OCI-M1 (cell line): ENCODE data around the gene PRM1.
A peak's percentile ranks its signal among the peaks of the same experiment; 100 is the strongest.

Experiments used
- DNase-seq: peaks from one replicate; lab custom pipeline; 2025; lab: John Stamatoyannopoulos, UW

The PRM1 gene

DNA sequence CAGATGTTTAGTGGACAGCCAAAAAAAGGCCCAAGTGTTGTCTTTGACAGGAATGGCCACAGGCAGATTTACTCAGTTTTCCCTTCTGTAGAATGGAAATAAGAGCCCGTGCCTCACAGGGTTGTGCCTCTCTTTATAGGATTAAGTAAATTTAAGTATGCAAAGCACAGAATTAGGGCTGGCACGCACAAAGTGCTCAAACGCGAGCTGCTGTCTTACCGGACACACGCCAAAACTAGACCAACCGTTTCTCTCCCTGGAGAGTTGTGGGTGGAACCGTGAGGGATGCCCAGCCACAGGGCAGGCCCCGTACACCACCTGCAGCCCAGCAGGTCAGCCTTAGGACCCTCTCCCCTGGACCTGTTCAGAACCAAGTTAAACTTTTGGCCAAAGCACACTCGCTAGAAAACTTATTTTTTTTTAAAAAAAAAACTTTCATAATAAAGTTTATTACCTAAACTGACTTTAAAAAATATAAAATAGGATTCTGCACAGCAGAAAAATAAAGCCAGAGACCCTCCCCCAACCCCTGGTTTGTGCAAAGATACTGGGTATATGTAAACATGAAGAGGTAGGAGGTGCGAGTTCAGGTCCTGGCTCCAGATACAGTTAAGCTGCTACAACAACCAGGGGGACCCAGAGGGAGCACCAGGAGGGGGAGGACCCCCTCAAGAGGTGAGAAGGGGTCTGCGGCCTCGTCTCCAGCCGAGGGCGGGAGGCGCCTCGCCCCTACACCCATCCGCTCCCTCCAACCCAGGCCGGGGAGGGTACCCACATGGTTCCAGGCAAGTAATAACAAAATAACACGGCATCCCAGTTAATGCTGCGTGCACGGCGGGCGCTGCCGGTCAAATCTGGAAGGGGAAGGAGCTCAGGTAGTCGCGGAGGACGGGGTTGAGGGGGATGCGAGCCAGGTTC is 26.9 kb downstream of the PRM1 start:
- DNase-seq: no peak

DNA sequence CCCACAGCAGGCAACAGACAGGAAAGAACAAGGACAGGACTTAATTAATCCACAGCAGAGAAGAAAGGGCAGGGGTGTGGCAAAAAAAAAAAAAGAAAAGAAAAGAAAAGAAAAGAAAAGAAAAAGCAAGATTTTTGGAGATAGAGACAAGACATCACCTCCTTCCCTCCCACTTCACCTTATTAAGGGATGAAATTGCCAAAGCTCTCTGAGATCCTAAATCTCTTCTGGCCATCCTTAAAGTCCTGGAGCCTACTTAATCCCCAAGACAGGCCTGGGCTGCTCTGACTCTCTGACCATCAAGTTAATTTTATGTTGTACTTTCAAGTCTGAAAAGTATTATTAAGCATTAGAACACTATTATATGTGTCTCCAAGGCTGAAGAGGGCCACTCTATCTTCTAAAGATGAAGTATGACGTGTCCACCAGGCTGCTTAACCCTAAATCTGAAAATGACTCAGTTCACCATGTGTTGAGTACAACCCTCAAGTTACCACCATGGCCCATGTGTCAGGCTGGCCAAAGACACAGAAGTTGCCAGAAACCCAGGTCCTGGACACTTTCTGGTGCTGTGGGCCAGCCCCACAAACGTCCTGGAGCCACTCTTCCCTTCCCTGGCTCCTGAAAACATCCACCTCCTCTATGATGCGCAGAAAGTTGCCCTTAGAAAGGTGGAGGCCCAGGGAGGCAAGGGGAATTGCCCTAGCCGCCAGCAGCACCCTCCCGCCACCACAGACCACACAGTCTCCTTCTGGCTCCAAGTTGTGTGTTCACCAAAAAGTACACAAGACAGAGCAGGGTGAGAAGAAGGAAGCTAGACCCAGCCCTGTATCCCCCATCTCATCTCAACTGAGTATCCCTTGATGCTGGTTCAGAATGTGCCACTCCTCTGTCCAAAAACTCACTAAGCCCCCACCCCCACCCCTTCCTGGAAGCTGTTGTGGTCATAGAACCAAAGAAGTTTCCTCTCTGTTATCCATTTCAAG is 27.8 kb downstream of the PRM1 start:
- peak; percentile 69 for DNase-seq

DNA sequence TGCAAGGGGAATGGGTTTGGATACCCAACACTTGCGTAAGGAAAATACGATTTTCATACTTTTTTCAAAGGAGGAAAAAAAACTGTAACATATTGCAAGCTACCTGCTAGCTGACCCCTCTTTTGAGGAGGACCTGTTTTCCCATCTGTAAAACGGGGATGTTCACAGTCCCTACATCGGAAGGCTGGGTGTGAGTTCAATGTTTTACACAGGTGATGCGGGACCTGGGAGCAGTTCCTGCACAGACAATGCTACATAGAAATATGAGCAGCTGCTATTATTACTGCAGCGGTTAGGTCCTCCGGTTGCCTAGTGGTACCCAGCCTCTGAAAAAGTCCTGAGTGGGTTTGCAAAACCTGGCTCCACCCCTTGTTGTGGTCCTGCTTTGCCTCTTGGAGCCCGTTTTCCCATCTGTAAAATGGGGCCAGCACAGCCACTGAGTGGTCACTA is 28.6 kb downstream of the PRM1 start:
- peak; percentile 48 for DNase-seq

DNA sequence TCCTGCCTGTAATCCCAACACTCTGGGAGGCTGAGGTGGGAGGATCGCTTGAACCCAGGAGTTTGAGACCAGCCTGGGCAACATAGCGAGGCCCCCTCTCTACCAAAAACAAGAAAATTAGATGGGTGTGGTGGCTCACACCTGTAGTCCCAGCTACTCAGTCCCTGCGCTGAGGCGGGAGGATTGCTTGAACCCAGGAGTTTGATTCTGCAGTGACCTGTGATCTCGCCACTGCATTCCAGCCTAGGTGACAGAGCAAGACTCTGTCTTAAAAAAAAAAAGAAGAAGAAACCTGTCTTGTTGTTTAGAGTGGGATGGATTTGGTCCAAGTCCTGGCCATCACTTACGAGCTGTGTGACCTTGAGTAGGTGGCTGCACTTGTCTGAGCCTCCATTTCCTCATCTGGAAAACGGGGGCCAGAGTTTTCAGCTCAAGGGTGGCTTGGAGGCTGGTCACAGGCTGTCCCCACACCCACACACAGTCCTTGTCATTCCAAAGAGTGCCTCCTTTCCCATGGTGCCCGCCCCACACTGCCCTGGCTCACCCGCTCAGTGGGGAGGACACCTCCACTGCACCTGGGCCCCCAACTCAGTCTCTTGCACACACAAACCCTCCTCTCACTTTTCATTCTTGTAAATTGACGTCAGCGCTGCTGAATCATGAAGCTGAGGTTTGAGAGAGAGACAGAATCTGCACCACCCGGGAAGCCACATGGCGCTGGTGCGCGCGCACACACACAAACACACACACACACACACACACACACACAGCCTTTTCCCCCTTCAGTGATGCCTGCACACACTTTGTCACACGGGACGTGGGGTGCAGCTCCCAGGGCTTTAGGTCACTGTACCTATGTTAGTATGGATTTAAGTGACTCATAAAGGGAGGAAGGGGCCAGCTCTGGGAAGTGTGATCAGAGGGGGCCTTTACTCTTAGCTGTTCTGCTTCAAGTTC is 29.3 kb downstream of the PRM1 start:
- DNase-seq: peak; percentile 72

DNA sequence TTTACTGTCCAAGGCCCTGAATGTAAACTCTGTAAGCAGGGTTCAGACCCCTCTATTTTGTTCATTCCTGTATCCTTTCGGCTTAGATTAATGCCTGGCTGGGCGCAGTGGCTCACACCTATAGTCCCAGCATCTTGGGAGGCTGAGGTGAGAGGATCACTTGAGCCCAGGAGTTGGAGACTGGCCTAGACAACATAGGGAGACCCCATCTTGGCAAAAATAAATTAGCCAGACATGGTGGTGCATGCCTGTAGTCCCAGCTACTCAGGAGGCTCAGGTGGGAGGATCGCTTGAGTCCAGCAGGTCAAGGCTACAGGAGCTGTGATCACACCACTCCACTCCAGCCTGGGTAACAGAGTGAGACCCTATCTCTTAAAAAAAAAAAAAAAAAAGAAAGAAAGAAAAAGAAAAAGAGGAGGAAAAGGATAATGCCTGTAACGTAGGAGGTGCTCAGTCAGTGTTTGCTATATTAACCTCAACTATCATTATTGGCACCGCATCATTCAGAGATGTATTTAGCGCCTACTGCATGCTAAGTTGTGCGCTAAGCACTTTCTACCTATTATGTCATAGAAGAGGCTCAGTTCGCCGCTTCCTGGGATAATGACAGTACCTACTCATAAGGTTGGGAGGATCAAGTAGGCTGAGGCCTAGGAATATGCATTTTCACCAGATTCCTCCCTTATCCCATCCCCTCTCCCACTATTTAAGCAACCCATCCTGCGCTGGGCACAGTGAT is 30.2 kb downstream of the PRM1 start:
- no peak for DNase-seq

DNA sequence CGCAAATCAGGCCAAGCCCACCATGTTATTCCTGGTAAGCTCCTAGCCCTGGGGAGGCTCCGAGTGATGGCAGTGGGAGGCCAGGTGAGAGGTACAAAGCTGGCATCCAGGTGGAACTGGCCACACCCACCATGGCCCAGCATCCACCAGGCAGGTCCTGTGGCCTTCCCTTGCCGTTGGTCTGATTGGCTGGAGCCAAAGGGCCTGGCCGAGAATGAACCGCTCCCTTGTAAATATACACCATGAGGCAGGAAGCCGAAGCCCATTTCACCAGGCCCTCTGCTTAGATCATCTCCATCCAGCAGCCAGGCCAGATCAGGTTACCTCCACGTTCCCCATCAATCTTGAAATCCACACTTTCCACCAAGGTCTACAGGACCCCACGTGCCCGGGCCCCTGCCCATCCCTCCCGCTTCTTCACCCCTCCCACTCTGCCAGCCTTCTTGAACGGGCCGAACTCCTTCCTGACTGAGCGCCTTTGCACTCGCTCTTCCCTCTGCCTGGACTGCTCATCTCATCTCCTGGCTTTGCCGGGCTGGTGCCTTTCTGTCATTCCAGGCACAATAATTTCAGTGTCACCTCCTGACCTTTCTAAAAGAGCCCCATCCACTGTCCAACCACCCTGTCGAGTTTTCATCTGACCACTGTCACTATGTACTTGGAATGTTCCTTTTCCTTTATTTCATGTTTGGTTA is 30.9 kb downstream of the PRM1 start:
- no peak for DNase-seq

DNA sequence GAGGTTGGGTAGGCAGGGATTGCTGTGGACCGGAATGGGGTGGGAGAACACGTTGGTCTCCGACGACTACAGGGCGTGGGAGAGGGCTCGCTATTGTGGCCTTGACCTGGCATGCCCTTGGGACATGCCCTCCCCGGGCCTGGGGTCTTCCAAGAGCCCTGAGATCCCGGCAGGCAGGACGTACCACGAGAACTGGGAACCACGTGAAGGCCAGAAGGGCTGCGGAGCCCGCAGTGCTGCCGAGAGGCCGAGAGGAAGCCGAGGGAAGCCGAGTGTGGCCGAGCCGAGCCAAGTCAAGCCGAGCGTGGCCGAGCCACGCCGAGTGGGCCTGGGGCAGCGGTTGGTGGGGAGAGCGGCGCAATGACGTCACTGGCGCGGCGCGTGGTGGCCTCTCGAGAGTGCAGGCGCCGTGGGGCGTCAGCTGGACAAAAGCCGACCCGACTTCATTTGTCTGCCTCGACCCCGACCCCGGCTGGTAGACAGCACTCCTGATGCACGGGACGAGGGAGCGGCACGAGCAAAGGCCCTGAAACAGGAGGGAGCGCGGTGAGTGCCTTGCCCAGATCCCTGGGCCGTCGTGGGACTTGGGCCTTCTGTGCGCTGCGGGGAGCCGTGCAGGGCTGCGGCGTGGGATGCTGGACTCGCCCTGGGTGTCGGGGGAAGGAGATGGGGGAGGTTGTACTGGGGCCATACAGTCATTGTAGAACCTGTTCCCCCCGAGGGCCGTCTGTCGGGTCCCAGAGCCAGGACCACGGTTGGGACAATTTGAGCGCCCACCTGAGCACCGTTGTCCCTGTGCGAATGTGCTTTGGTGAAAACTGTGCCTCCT is 31.7 kb downstream of the PRM1 start:
- DNase-seq: no peak

DNA sequence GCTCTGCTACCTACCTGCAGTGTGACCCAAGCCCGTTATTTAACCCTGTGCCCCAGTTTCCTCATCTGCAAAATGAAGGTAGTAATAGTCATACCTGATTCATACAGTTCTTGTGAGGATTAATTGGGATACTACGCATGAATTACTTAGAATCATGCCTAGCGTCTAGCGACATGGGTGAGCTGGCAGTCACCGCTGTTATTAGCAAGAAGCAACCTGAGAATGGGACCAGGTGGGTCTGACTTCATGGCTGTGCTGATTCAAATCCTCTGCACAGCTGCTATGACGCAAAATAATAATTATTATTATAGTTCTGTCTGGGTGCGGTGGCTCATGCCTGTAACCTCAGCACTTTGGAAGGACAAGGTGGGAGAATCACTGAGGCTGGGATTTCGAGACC is 33.0 kb downstream of the PRM1 start:
- DNase-seq: no peak

DNA sequence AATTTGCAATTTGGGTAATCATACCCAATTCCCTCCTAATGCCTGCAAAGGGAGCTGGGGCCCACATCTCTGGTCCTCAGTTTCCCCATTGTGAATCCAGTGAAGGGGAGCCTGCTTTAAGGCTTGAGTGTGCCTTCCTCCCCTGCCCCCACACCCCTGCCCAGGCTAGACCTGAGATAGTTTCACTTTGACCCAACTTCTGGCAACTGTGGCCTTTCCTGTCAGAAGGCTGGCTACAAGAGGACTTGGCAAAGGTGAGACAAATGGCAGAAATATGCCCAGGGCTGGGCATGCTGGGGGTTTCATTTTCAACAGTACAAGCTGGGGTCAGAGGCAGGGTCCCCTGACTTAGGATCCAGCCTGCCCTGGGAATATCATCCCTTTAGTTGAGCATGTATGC is 35.1 kb downstream of the PRM1 start:
- peak; percentile 20 for DNase-seq

DNA sequence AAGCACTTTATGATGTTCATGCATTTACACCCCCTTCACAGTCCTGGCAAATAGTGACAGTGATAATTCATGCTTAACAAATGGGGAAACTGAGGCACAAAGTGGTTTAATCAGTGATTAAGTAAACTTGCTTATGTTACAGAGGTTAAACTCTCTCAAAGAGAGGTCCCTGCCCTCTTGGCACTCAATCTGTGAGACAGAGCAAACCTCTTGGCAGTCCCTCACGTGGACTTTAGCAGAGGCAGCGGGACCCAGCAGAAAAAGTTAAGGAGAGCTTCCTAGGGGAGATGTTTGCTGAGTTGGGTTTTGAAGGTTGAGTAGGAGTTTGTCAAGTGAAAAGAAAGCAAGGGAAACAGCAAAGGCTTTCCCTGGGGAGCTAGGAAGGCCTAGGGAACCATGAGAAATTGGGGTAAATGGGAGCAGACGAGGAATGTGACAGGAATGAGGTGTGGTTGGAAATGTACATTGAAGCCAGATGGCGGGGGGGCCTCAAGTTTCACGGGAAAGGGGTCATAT is 35.9 kb downstream of the PRM1 start:
- DNase-seq: no peak

DNA sequence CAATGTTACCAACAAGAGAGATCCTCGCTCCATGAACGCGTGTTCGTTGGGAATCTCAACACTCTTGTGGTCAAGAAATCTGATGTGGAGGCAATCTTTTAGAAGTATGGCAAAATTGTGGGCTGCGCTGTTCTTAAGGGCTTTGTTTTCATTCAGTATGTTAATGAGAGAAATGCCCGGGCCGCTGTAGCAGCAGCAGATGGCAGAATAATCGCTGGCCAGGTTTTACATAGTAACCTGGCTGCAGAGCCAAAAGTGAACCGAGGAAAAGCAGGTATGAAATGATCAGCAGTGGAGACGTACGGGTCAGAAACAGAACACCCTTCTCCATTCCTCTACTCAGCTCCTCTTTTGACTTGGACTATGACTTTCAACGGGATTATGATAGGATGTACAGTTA is 38.5 kb downstream of the PRM1 start:
- DNase-seq: no peak

DNA sequence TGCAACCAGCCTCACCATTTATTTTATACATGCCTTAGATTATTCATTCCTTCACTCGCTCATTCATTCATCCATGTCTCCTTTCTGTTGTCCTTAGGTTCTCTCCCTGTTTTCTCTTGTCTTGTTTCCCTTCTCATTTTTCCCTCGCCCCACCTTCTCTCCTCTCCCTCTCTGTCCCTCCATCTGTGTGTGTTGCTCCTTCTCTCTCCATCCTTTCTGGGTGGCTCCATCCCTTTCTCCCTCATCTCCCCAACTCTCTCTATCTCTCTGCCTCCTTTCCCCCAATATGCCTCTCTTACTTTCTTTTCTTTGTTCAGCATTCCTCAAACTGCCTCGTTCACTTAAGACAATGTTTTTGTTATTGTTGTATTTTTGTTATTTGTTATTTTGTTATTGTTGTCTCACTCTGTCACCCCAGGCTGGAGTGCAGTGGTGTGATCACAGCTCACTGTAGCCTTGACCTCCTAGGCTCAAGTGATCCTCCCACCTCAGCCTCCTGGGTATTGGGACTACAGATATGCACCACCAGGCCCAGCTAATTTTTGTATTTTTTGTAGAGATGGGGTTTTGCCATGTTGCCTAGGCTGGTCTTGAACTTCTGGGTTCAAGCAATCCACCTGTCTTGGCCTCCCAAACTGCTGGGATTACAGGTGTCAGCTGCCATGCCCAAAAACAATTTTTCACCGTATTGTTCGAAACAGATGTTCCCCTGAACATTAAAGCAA is 39.5 kb downstream of the PRM1 start:
- no peak for DNase-seq

DNA sequence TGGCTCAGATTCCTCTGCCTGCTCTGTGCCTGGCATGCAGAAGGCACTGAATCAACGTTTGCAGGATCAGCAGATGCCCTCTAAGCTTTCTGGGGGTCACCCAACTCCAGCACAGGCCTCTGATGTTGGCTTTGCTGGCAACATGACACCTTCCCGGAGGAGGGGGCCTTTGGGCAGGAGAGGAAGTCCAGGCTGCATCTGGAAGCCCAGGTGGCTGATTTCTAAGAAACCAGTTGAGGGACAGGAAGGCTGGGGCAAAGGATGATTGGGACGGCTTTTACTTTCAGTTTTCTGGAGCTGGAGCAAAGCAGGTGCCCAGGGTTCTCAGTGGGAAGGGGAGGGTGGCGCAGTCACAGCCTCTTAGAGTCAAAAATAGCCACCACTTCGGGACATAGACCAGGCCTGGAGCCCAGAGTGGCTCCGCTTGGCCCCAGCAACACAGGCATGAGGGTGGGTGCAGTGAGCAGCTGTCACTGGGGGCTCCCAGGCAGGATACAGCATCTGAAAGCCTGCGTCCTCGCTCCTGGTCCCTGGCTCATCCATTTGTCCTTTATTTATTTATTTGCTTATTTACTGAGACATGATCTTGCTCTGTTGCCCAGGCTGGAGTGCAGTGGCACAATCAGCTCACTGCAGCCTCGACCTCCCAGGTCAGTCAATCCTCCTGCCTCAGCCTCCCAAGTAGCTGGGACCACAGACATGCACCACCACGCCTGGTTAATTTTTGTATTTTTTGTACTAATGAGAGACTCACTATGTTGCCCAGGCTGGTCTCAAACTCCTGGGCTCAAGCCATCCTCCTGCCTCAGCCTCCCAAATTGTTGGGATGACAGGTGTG is 40.3 kb downstream of the PRM1 start:
- DNase-seq: peak; percentile 69

DNA sequence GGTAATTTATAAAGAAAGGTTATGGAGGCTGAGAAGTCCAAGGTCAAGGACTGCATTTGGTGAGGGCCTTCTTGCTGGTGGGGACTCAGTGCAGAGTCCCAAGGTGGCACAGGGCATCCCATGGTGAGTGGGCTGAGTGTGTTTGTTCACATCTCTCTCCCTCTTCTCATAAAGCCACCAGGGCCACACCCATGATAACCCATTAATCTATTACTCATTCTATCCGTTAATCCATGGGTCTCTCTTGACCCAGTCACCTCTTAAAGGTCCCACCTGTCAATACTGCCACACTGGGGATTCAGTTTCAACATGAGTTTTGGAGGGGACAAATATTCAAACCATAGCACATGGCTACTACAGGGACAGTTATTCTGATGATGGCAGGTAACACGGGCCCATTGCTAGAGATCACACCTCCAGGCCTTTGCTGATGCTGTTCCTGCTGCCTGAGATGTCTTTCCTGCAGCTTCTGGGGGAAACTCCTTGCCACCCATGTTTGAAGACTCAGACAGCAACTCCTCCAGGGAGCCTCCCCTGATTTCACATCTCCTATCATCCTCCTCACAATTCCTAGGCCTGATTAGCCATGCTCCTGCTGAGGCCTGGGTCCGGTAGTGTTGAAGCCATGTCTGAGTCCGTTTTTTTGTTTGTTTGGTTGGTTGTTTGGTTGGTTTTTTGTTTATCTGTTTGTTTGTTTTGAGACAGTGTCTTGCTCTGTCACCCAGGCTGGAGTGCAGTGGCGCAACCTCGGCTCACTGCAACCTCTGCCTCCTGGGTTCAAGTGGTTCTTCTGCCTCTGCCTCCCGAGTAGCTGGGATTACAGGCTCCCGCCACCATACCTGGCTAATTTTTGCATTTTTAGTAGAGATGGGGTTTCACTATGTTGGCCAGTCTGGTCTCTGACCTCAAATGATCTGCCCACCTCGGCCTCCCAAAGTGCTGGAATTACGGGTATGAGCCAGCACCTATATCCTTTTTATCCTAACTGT is 41.2 kb downstream of the PRM1 start:
- DNase-seq: no peak

DNA sequence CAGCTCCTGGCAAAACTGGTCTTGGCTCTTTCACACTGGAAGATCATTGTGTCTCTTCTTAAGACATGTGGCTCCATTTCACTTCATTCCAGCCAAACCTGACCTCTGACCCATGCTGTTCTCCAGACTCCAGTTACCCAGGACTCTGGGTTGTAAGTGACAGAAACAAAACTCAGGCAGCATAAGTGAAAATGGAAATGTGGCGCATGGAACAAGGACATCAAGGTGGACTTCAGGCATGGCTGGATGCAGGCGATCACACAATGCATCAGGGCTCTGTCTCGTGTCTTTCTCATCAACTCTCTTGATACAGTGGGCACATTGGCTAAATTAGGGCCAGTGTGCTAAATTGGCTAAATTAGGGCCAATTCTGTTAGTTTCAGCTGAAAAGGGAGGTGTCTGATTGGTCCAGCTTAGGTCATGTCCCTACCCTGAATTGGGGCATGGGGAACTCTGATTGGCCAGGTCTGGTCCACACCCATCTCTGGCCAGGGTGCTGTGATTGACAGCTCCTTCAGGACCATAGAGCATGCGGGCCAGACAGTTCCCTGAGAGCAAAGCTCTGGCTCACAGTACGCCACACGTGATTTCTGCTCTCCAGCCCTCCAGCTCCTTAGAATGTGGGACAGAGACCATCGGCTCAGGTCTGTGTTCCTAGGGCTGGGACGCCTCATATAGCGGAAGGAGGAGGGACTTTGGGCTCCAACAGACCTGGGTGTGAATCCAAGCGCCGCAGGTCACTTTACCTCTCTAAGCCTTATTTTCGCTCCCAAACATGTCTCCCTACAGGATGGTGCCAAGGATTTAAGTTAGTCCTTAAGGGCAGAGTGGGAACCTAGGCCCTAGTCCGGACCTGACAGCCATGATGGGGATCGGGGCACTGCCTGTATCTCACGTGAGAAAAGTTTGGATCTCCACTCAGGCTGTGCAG is 42.6 kb downstream of the PRM1 start:
- DNase-seq: no peak
